Esophagus squamous epithelium (tissue), 5 donors: ENCODE measurements around the gene CA10. TPM values are rescaled to one million over a fixed set of nuclear protein-coding genes. Genes with fewer than 3 reads are reported as not detected.

ENCODE experiments used
- DNase-seq: peaks from one replicate; lab custom pipeline; 2025; lab: John Stamatoyannopoulos, UW
- H3K27ac ChIP-seq, 4 donors: fragments of 200-600 bp; sonication (generic); one replicate each; pipeline ENCODE4 v1.5.1; 2016 to 2019; ENCODE audit warnings: mild to moderate bottlenecking in 1 of 4
- H3K27me3 ChIP-seq, 4 donors: fragments of 200-600 bp; sonication (generic); 1 replicate in 3 of 4; 2 replicates in 1 of 4; pipeline versions ENCODE4 v1.5.1 to v1.6.0; 2017 to 2021; ENCODE audit warnings: antibody characterized with exemption in 1 of 4
- H3K36me3 ChIP-seq, 3 donors: fragments of 200-600 bp; sonication (generic); one replicate each; pipeline ENCODE4 v1.5.1; 2016 to 2019
- H3K4me1 ChIP-seq, 3 donors: fragments of 200-600 bp; sonication (generic); one replicate each; pipeline ENCODE4 v1.5.1; 2017 to 2019
- H3K4me3 ChIP-seq, 4 donors: fragments of 200-600 bp; sonication (generic); 1 replicate in 3 of 4; 2 replicates in 1 of 4; pipeline ENCODE4 v1.5.1; 2016 to 2019; ENCODE audit warnings: mild to moderate bottlenecking in 2 of 4, moderate library complexity in 1 of 4
- H3K9me3 ChIP-seq, 3 donors: fragments of 200-600 bp; sonication (generic); one replicate each; pipeline ENCODE4 v1.5.1; 2016 to 2019
- CTCF ChIP-seq, 6 experiments: fragments of 450-650 bp in 4 of 6; fragments of 200-600 bp in 2 of 6; sonication (generic) in 2 of 6; IDR thresholded peaks; one replicate each; pipeline ENCODE4 v1.5.1; 2016 to 2019; ENCODE audit warnings: antibody characterized with exemption in 6 of 6, mild to moderate bottlenecking in 4 of 6, moderate library complexity in 4 of 6
- POLR2A ChIP-seq, 4 donors: fragments of 450-650 bp; IDR thresholded peaks; one replicate each; pipeline ENCODE4 v1.6.1; 2017; ENCODE audit warnings: antibody characterized with exemption in 4 of 4, mild to moderate bottlenecking in 4 of 4, moderate library complexity in 3 of 4
- WGBS, 2 donors: methylation state at CpG; one replicate each; pipeline ENCODE4 v1.1.5; 2018; 5-methylcytosine and 5-hydroxymethylcytosine counted together
- intact Hi-C: fragments of 100-400 bp; cut with DNase I; formaldehyde crosslinking; loops from one replicate; pipeline ENCODE4 v1.15.0; 2022
- total RNA-seq, 4 donors: library from RNA; depleted of rRNA; stranded (reverse); fragments of >200 nt; gene quantifications; one replicate each; pipeline ENCODE4 v1.1.0, GENCODE V29; 2016
- donor health status: DM: yes; HTN: yes; CAD: no.

Gene CA10
- total RNA-seq, 4 donors from 2014 or later, result 0.38 TPM; not detected in 3

DNA sequence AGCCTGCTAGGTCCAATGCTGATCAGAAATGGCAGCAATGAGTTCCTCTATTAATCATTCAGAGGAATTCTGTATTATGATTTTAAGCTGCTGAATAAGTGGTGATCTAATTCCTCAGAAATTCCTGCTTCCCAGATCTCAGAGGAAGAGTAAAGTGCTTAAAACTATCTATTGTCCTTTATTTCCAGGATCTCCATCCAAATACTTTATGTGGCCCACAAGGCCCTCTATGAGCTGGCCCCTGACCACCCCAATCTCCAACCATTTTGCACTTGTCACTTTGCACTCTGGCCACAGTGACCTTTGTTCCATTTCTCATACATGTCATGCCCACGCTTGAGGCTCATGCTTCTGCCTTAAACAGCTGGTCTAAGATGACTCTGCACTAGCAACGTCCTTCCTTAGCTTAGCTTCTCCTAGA is 93.7 kb downstream of the CA10 start:
- no peak for DNase-seq
- Histone ChIP-seq H3K9me3 (no peaks in the 10 kb centered on the region), H3K4me1 (no peaks in the 10 kb centered on the region), H3K36me3 (no peaks in the 10 kb centered on the region), H3K27ac (no peak overlapping the region), H3K4me3 (no peak overlapping the region), H3K27me3 (no peaks in the 10 kb centered on the region)
- TF ChIP-seq CTCF (IDR thresholded peaks at IDR 0.05), result no peak
- 39% methylated on average over 2 of the region's 2 CpGs for WGBS, 2 donors
- intact Hi-C loops, result no loop called here

GRCh38 chr17:52049496-52049895 is 109.0 kb downstream of the CA10 start:
- intact Hi-C loops, result no loop called here

GRCh38 chr17:52049051-52049450 is 109.5 kb downstream of the CA10 start:
- no peaks in the 10 kb centered on the region for H3K4me1 ChIP-seq
- no peaks in the 10 kb centered on the region for H3K36me3 ChIP-seq
- TF ChIP-seq CTCF (IDR thresholded peaks at IDR 0.05) (no peak), POLR2A (IDR thresholded peaks at IDR 0.05) (no peak)
- WGBS, 2 donors, result 63 to 86% methylated on average over 3 of the region's 3 CpGs
- intact Hi-C loops, result no loop called here
- H3K27ac ChIP-seq, result no peak overlapping the region
- H3K4me3 ChIP-seq, result no peak overlapping the region
- DNase-seq, result no peak
- H3K9me3 ChIP-seq, result no peaks in the 10 kb centered on the region
- no peaks in the 10 kb centered on the region for H3K27me3 ChIP-seq

More at GRCh38 chr17:52049496-52049895, 109.0 kb downstream of the CA10 start:
- WGBS, 2 donors, result 34 to 61% methylated on average over 1 of the region's 1 CpG
- Histone ChIP-seq H3K4me1 (no peaks in the 10 kb centered on the region), H3K4me3 (no peak overlapping the region), H3K27ac (no peak overlapping the region), H3K36me3 (no peaks in the 10 kb centered on the region), H3K9me3 (no peaks in the 10 kb centered on the region), H3K27me3 (no peaks in the 10 kb centered on the region)
- no peak for DNase-seq
- TF ChIP-seq POLR2A (IDR thresholded peaks at IDR 0.05) (no peak), CTCF (IDR thresholded peaks at IDR 0.05) (no peak)

DNA sequence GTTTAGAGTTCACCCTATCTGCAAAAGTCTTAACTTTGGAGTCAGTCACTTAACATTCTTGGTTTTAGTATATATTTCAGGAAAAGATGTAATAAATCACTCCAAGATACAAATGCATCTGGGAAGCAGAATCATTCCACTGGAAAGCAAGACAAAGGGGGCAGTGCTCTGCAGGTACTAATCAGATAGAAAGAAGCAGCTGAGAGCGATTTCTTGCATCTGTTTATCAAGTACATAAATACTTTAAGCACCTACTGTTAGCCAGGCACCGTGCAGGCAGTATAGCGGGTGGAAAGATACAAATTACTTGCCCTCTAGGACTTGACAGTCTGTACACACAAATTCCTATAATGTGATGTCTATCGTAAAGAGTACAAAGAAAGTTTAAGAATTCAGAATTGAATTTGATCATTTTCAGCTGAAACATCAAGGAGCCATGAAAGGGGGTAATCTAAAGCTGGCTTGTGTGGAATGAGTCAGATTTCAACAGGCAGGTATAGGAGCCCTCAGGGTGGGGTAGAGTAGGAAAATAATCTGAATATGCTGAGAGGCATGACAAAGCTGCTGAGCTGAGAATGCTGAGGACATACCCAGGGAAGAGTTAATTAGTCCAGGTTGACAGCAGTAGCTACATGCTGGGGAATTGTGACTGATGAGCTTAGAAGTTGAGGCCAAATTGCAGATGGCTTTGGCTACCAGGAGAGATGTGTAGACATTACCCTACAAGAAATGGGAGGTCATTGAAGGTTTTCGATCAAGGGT is 110.2 kb downstream of the CA10 start:
- intact Hi-C loops, result no loop called here
- no peak for DNase-seq
- Histone ChIP-seq H3K36me3 (no peaks in the 10 kb centered on the region), H3K27ac (no peak overlapping the region), H3K4me3 (no peak overlapping the region), H3K9me3 (no peaks in the 10 kb centered on the region), H3K4me1 (no peaks in the 10 kb centered on the region), H3K27me3 (no peaks in the 10 kb centered on the region)
- 36 to 41% methylated on average over 5 of the region's 5 CpGs for WGBS, 2 donors
- TF ChIP-seq POLR2A (IDR thresholded peaks at IDR 0.05) (no peak), CTCF (IDR thresholded peaks at IDR 0.05) (no peak)

DNA sequence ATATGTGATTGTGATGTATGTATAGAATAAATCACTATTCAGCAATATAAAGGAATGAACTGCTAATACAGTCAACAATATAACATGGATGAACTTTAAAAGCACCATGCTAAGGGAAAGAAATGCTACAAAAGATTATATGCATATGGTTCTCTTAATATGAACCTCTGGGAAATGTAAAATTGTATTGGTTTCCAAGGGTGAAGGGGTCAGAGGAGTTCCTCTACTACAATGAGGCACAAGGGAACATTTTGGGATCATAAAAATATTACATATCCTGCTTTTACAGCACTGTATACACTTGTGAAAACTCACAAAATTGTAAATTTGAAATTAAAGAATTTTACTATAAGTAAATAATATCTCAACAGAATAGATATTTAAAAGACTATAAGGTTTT is 111.4 kb downstream of the CA10 start:
- no peaks in the 10 kb centered on the region for H3K36me3 ChIP-seq
- H3K4me3 ChIP-seq, result no peak overlapping the region
- TF ChIP-seq POLR2A (IDR thresholded peaks at IDR 0.05) (no peak), CTCF (IDR thresholded peaks at IDR 0.05) (no peak)
- intact Hi-C loops, result no loop called here
- no peaks in the 10 kb centered on the region for H3K9me3 ChIP-seq
- no peaks in the 10 kb centered on the region for H3K4me1 ChIP-seq
- no peak for DNase-seq
- no peaks in the 10 kb centered on the region for H3K27me3 ChIP-seq
- H3K27ac ChIP-seq, result no peak overlapping the region
